GM21515 (cell line): ENCODE data around the gene LAMA2.

ENCODE experiments used
- ATAC-seq: cut with Tn5 transposase; IDR thresholded peaks from one replicate; pipeline ENCODE4 v1.9.1; 2021; ENCODE audit not compliant: unreplicated experiment

The LAMA2 gene

GRCh38 chr6:129206821-129207220 lies 323.9 kb downstream of the LAMA2 start:
- no peak for ATAC-seq

DNA sequence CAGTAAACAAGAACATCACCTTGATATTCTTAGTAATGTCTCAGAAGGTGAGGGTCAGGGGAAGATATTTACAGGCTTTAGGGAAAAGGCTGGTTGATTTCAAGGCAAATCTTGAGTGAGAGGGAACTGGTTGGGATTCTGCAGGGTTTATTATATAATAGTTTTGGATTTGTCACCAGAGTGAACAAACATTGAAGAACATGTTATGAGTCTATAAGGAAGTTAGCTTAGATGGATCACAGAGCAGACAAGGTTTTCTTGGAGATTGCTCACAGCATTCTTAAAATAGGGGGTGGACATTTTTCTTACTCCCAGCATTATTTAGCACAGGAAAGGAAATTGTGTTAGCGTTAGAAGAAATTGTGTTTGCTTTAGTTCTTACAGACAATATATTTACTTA lies 324.9 kb downstream of the LAMA2 start:
- no peak for ATAC-seq

DNA sequence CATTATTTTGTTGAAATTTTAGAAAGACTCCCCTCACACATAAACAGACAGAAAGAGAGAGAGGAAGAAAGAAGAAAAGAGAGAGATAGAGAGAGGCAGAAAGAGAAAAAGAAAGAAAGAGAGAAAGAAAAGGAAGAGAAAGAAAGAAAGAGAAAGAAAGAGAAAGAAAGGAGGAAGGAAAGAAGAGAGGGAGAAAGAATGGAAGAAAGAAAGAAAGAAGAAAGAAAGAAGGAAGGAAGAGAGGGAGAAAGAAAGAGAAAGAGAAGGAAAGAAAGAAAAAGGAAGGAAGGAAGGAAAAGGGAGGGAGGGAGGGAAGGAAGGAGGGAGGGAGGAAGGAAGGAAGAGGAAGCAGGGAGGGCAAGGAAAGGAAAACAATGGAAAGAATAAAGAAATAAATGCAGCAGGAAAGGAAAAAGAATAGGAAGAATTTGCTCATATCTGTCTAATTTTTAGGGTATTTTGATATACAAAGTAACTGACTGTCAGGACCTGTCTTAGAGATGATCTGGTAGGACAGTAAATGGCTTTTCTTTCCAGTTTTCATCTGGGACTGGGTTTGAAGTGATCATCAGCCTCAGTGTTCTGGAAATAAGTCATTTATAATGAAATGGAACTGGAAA lies 325.6 kb downstream of the LAMA2 start:
- no peak for ATAC-seq

GRCh38 chr6:129209355-129209754 lies 326.4 kb downstream of the LAMA2 start:
- no peak for ATAC-seq

DNA sequence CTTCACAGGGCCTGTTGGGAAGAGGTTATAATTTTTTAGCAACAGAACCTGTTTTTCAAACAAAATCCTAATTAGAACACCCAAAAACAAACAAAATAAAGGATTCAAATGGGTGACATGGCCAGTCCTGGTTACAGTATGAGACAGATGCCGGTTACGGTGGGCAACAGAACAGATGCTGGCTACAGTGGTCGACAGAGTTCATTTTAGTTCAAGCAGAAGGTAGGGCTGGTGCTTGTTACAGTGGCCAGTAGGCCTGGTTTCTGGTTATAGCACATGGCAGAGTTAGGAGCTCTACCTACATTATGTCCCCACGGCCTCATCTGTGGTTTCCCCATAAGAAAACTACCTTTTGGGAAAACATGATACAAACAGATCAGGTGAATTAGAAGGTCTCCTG lies 327.7 kb downstream of the LAMA2 start:
- no peak for ATAC-seq

- no peak for ATAC-seq
These were observed 328.7 kb downstream of the LAMA2 start for GRCh38 chr6:129211626-129212025.

DNA sequence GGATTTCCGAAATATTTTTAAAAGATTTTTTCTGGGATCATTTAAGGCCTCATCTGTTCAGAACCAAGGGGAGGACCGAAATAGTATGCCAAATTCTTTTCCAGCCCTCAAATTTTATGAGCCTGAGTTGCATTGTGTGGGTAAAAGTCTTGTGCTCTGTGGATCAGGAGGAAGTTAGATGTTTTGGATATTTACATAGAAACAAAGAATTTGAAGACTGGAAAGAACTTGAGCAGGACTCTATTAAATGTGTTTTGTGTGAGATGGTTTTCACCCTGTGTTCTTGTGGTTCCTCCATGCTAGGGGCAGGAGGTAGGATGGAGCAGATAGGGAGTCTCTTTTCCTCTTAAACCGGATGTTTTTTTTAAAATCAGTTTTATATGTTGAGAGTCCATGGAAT lies 329.1 kb downstream of the LAMA2 start:
- no peak for ATAC-seq

DNA sequence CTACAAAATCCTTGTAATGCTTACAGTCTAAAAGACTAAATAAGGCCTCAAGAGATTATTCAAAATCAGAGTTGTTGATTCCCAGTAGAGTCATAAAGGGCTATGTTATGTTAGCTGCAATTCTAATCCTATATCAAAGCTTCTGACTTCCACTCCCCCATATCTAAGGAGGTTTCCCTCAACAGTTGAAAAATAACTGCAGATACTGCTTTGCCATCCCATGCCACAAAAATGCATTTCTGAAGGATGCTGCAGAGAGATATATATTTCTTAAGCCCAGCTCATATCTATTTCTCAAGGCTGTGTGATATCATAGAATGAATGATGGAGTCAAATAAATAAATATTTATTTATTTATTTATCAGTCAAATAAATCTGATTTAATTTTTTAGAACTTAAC lies 332.3 kb downstream of the LAMA2 start:
- ATAC-seq, result no peak

- no peak for ATAC-seq
These were observed 333.1 kb downstream of the LAMA2 start for GRCh38 chr6:129215916-129216520.

- no peak for ATAC-seq
These were observed 334.8 kb downstream of the LAMA2 start for GRCh38 chr6:129217701-129218100.

GRCh38 chr6:129233458-129234134 lies 350.7 kb downstream of the LAMA2 start:
- ATAC-seq, result peak; percentile 78

- ATAC-seq, result no peak
These were observed 352.4 kb downstream of the LAMA2 start for GRCh38 chr6:129235167-129236000.

GRCh38 chr6:129236001-129236517 lies 353.1 kb downstream of the LAMA2 start:
- peak; percentile 66 for ATAC-seq

DNA sequence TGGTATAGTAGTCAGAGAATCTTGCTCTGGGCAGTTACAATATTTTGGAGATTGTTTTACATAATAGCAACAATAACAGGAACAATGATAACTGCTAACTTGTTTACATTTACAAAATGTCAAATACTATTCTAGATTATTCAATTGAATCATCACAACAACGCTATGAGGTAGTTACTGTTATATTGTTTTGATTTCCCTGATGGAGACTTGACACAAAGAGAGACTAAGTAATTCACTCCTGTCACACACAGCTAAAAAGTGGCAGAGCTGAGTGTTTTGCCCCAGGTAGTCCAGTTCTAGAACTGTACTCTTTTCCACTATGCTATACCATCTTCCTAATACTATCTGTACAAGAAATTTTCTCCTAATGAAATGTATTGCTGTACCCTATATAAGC lies 356.1 kb downstream of the LAMA2 start:
- no peak for ATAC-seq

- ATAC-seq, result no peak
These were observed 357.0 kb downstream of the LAMA2 start for GRCh38 chr6:129239825-129240491.

DNA sequence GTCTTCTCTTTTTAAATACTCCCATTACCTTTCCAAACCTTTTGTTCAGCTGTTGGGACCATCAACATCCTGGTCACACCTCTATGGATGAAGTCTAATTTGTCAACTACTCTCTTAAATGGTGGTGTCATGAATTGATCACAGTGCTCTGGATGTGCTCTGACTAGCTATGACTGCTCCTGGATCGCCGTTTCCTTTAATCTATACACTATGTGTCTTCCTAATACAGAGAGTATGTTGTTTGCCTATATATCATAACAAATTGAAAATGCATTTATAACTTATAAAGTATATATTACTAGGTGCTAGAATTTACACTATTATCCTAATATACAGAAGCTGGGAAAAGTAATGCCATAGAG lies 357.5 kb downstream of the LAMA2 start:
- no peak for ATAC-seq

DNA sequence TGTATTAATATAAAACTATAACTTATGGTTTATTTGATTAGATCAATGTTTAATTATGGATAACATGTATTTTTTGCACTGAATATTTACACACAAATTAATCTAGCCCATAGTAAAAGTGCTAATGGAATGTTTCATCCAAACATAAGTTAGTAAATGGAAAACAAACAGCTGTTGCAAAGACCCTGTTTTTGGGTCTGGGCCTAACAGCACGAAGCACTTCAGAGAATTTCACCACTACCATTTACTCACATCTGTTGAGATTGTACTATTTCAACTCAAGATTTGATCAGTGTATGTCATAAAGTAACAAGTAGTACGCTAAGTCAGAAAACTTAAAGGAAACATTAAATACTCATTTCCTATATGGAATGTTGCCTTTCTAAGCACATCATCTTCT lies 359.6 kb downstream of the LAMA2 start:
- ATAC-seq, result no peak

- no peak for ATAC-seq
These were observed 360.4 kb downstream of the LAMA2 start for GRCh38 chr6:129243377-129243776.

DNA sequence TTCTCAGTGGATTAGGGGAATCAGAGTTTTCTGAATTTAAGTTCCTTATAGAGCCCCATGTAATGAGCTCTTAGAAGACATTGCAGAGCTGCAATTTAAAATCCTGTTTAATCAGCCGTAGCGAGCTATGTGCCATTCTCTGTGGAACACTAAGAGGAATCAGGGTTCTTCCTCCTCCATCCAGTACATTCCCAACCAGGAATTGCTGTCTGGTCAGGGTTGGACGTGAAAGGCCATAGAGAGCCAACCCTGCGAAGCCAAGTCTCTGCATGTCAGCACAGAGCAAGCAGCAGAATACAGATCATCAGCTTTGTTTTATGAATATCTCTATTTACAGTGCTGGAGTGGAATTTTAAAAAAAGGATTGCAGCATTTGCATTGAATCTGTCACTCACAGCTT lies 366.0 kb downstream of the LAMA2 start:
- ATAC-seq, result no peak

- peak; percentile 94 for ATAC-seq
These were observed 368.9 kb downstream of the LAMA2 start for GRCh38 chr6:129251669-129252376.
